Measurements from ENCODE around the gene AGO3.

The AGO3 gene

GRCh38 chr1:36098650-36099365 lies 167.9 kb downstream of the AGO3 start:
- no peak for DNase-seq

- peak; percentile 23 for DNase-seq
These were observed 168.9 kb downstream of the AGO3 start for GRCh38 chr1:36099681-36100341.

- no peak for DNase-seq
These were observed 169.5 kb downstream of the AGO3 start for GRCh38 chr1:36100376-36100775.

GRCh38 chr1:36101546-36101945 lies 170.6 kb downstream of the AGO3 start:
- DNase-seq, result no peak

DNA sequence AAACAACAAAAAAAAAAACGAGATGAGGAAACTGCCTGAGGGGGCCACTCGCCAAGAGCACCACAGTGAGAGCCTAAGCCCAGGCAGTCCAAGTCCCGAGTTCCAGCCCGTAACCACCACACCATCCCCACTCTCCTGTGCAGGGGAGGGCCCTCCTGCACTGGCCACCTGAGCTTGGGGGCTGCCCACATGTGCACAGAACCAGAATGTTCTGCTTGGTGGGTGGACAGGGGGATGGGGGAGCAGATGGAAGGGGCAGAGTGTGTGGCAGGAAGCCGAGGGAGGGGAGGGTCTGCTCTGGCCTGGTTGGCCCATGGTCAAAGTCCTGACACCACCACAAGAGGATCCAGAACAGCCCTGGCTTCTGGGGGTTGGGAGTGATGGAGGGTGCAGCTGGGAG lies 175.4 kb downstream of the AGO3 start:
- DNase-seq, result no peak

DNA sequence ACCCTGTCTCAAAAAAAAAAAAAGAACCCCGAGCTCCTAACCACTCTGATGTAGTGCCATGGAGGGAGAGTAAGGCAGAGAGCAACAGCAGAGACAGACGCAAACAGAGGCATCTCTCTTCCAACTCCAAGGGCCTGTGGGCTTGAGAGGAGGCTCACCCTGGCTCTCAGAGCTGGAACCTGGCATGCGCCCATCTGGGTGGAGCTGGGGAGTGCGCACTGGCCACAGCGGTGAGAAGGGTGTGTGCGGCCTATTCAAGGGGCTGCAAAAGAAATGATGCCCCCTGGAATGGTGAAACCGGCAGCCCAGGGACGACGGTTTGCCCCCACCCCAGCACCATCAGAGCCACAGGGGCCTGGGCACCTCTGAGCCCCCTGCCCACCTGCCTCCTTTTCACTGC lies 176.5 kb downstream of the AGO3 start:
- no peak for DNase-seq

DNA sequence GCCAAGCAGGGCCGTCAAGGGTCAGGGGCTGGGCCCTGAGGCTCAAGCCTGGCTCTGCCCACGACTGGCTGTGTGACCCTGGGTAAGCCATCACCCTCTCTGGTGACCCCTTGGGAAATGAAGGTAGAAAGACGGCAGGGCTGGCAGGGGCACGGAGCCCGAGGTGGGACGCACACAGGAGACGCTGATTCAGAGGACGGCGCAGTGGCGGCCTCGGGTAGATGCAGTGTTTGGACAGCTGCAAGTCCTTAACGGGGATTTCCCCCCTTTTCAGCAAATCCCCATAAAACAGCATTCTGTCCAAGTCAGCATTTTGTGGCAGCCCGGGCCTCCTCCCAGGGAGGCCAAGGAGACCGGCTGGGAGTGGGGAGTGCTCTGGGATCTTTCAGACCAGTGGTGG lies 177.4 kb downstream of the AGO3 start:
- DNase-seq, result no peak

DNA sequence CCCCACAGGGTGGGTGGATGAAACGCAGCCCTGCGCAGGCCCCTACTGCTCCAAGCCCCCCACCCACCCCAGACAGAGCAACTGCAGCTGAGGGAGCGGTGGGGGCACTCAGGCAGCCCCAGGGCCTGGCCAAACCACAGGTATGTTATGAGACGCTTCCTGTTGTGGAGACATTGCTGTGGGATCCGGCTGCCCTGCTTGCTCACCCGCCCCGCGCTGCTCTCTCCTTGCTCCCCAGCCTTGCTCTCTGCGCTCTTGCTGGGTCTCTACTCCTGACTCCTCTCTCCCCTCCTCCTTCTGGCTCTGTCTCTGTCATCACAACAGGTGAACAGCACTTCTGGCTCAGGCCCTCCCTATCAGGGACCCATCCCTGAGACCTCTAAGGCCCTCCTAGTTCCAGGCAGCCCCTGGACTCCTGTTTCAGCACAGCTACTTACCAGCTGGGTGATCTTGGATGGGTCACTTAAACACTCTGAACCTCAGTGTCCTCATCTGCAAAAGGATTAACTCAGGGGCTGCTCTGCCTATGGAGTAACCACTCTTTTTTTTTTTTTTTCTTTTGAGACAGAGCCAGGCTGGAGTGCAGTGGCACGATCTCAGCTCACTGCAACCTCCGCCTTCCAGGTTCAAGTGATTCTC lies 178.3 kb downstream of the AGO3 start:
- DNase-seq, result no peak

GRCh38 chr1:36111151-36111550 lies 180.2 kb downstream of the AGO3 start:
- DNase-seq, result no peak

DNA sequence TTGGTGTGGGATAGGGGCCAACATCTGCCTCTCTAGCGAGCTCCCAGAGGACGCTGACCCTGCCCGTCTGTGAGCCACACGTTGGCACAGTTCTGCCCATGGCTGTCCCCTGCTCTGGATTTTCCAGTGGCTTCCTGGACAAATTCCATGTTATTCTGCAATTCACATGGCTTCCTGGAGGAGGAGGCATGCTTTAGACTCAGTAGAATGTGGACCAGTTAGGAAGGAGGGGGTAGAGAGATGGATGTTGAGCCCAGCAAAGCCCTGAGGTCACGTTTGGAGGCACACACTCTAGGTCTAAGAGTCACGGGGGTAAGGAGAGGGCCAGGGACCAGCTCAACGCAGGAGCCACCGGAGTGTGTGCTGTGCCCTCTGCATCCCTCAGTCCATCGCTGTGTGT lies 181.9 kb downstream of the AGO3 start:
- no peak for DNase-seq

GRCh38 chr1:36114371-36114770 lies 183.5 kb downstream of the AGO3 start:
- DNase-seq, result no peak

DNA sequence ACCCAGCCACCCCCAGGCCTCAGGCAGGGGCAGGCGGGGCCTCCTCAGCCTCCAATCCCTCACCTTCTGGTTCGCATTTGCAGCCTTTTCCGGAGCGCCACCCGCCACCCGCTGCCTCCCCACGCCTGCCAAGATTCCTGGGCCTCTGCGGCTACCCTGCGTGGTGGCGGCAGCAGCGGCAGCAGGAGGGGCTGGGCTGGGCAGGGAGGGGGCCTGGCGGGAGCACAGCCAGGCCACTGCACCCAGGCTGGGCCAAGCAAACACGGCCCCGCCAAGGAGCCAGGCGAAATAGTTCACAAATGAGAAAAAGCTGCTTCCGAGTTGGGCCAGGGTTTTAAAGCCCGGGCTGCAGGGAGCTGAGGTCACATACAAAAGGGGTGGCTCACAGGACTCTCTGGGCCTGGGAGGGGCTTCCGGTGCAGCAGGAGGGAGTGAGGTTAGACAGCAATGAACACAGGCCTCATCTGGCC lies 184.3 kb downstream of the AGO3 start:
- no peak for DNase-seq

- no peak for DNase-seq
These were observed 185.0 kb downstream of the AGO3 start for GRCh38 chr1:36115931-36116330.

- no peak for DNase-seq
These were observed 186.0 kb downstream of the AGO3 start for GRCh38 chr1:36116901-36117300.

DNA sequence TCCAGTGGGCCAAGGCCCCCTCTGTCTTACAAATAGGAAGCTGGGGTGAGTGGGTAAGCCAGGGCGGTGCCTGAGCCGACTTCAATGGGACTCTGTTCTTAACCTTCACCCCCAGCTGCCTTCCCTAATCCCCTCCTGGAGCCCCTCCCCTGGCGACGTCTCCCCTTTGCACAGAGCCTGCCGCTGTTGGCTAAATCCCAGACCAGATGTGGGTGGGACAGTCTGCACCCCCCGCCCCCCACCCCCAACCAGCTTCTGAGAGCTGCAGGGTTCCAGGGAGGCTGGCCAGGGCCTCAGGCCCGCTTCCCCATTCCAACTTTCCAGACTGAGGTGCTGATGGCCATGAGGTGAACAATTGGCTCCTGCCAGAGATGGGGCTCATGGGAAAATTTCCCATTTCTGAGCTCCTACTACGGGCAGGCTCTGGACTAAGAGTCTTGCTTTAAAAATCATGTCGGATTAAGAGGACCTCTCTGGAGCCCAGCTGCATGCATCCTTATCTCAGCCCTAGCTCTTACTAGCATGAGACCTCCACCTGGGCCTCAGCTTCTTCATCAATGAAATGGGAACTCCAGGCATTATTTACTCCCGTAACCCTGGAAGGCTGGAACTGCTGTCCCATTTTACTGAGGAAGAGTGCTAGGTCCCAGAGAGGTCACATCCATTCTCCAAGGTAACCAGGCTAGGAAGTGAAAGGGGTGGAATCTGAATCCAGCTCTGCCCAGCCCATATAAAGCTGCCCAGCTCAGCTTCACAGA lies 187.7 kb downstream of the AGO3 start:
- no peak for DNase-seq

DNA sequence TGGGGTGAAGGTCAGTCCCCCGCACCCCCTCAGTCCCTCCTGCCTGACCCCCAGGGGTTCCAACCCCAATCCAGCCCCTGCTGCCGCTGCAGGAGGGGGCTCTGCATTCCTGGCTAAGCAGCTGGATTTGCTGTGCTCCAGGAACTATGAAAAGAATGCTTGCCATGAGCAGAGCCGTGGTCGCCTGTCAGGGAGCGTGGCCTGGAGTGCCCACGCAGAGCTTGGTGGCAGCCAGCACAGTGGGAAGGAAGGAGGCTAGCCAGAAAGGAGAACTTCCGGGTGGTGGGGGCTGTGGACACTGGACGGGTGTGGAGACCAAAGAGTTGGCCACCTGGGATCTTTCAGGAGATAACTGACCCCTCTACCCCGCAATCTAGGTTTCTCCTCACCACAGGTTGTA lies 188.6 kb downstream of the AGO3 start:
- no peak for DNase-seq

Measured in KG1 (cell line).